Measurements from ENCODE around the gene TUBB.

The TUBB gene

DNA sequence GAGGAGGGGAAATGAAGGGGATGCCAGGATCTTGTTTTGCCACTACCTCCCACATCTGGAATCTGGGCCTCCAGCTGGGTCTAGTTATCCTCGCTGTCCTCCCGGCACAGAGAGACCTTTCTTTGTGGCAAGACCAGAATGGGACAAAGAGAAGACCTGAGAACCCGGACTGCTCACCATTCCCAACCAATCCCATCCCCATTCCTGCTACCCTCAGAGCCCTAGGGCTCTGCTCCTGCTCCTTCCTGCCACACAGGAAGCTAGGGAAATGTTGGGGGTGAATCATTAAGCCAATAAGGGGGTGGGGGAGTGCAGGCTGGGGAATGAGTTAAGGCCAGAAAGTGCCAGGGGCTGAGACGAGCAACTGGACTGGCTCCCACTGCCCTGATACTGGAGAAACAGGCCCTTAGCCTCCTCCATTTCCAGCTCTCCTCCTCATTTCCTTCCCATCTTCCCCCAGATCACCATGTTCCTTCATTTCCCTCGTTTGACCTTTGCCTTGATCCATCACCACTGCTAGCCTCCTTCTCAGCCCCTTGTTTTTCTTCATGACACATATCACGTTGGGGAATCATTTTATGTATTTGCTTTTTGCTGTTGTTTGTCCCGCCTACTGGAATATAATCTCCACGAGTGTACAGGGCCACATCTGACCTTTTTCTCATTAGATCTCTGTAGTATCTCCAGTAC, 28.8 kb downstream of the TUBB start:
- Histone ChIP-seq H3K4me2 (ENCODE audit: low read depth, low read length) (no peak overlapping the region), H3K4me1 (ENCODE audit: low read length) (no peaks in the 10 kb centered on the region), H3K27ac (ENCODE audit: low read length) (no peak overlapping the region), H3K27me3 (replicated peaks; ENCODE audit: insufficient read depth, low read length) (no peaks in the 10 kb centered on the region), H3K9me2 (replicated peaks; ENCODE audit: insufficient read depth, low read length) (no peaks in the 10 kb centered on the region), H3K4me3 (ENCODE audit: low read length) (no peak overlapping the region), H3K79me2 (ENCODE audit: low read length) (no peaks in the 10 kb centered on the region), H4K20me1 (ENCODE audit: insufficient read depth, low read length) (no peaks in the 10 kb centered on the region), H3K9ac (ENCODE audit: low read length) (no peak overlapping the region), H3K36me3 (replicated peaks; ENCODE audit: insufficient read depth, low read length) (no peaks in the 10 kb centered on the region), H3K9me3 (replicated peaks; ENCODE audit: insufficient read depth, low read length) (no peaks in the 10 kb centered on the region), H3F3A (ENCODE audit: insufficient read depth, low read length) (peaks cover 4% of the 10 kb centered on the region; the same call in 1 of the 2 replicates), H2AFZ (ENCODE audit: low read length) (no peak overlapping the region)
- DNase-seq = no peak
- TF ChIP-seq EZH2 (optimal IDR thresholded peaks at IDR 0.05; ENCODE audit: low read depth, low read length) = no peak
- TF ChIP-seq, protein P1, sequence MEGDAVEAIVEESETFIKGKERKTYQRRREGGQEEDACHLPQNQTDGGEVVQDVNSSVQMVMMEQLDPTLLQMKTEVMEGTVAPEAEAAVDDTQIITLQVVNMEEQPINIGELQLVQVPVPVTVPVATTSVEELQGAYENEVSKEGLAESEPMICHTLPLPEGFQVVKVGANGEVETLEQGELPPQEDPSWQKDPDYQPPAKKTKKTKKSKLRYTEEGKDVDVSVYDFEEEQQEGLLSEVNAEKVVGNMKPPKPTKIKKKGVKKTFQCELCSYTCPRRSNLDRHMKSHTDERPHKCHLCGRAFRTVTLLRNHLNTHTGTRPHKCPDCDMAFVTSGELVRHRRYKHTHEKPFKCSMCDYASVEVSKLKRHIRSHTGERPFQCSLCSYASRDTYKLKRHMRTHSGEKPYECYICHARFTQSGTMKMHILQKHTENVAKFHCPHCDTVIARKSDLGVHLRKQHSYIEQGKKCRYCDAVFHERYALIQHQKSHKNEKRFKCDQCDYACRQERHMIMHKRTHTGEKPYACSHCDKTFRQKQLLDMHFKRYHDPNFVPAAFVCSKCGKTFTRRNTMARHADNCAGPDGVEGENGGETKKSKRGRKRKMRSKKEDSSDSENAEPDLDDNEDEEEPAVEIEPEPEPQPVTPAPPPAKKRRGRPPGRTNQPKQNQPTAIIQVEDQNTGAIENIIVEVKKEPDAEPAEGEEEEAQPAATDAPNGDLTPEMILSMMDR (IDR thresholded peaks at IDR 0.05; ENCODE audit: low read length) = no peak
- TF ChIP-seq EZH2phosphoT487 (IDR thresholded peaks at IDR 0.05; ENCODE audit: low read length) = no peak

DNA sequence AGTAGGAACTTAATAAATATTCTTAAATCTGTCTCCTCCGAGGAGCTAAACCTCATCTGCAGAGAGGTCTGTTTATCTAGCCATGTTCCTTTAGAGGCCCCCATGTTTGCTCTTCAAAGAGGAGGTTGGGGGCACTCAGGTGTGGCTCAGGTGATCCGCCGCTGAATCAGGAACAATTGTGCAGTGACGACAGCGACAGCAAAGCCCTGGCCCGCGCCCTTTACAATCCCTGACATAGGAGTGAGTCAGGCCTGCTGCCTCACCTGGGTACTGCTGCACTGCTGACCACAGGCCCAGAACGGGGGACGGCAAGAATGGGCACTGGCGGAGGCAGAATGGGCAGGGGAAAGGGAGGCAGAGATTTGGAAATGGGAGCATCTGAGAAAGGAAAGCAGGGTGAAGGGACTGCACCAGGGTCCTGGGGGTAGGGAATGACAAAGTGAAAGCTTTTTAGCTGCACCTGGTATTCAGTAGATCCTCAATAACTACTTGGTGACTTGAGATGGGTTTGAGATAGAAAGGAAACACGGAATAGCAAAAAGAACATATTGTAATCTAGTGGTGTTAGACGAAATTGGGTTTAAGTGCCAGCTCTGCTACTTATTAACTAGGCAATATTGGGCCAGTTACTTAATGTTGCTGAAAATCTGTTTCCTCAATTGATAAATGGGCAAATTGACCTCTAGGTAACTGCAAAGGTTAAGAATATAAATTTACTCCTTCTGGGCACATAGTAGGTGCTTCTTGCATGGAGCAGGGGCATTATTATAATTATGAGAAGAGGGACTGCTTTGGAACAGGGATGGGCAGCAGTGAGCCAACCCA, 29.6 kb downstream of the TUBB start:
- Histone ChIP-seq H3K36me3 (replicated peaks; ENCODE audit: insufficient read depth, low read length) (no peaks in the 10 kb centered on the region), H4K20me1 (ENCODE audit: insufficient read depth, low read length) (no peaks in the 10 kb centered on the region), H3K4me3 (ENCODE audit: low read length) (no peak overlapping the region), H3K9me3 (replicated peaks; ENCODE audit: insufficient read depth, low read length) (no peaks in the 10 kb centered on the region), H3K9ac (ENCODE audit: low read length) (no peak overlapping the region), H3K27ac (ENCODE audit: low read length) (no peak overlapping the region), H3K4me1 (ENCODE audit: low read length) (no peaks in the 10 kb centered on the region), H3K4me2 (ENCODE audit: low read depth, low read length) (no peak overlapping the region), H3F3A (ENCODE audit: insufficient read depth, low read length) (no peaks in the 10 kb centered on the region), H3K9me2 (replicated peaks; ENCODE audit: insufficient read depth, low read length) (no peaks in the 10 kb centered on the region), H3K27me3 (replicated peaks; ENCODE audit: insufficient read depth, low read length) (no peaks in the 10 kb centered on the region; the same call in 1 of the 2 replicates), H2AFZ (ENCODE audit: low read length) (no peak overlapping the region), H3K79me2 (ENCODE audit: low read length) (no peaks in the 10 kb centered on the region)
- TF ChIP-seq EZH2 (optimal IDR thresholded peaks at IDR 0.05; ENCODE audit: low read depth, low read length) (no peak), EZH2phosphoT487 (IDR thresholded peaks at IDR 0.05; ENCODE audit: low read length) (no peak)
- TF ChIP-seq, protein P1 (IDR thresholded peaks at IDR 0.05; ENCODE audit: low read length) = no peak
- no peak for DNase-seq

DNA sequence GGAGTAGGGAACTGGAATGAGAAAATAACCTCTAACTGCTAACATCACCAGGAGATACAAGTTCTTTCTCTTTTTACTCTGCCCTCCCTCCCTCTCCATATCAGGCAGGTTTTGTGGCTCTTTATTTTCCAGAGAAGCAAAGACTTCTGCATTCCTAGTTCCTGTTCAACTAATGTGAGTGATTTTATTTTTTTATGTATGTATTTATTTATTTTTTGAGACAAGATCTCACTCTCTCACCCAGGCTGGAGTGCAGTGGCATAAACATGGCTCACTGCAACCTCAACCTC, 30.2 kb downstream of the TUBB start:
- Histone ChIP-seq H3K9me2 (replicated peaks; ENCODE audit: insufficient read depth, low read length) (no peaks in the 10 kb centered on the region), H4K20me1 (ENCODE audit: insufficient read depth, low read length) (no peaks in the 10 kb centered on the region), H3K4me1 (ENCODE audit: low read length) (no peaks in the 10 kb centered on the region), H3K79me2 (ENCODE audit: low read length) (no peaks in the 10 kb centered on the region), H3K27me3 (replicated peaks; ENCODE audit: insufficient read depth, low read length) (no peaks in the 10 kb centered on the region; the same call in 1 of the 2 replicates), H3K36me3 (replicated peaks; ENCODE audit: insufficient read depth, low read length) (no peaks in the 10 kb centered on the region), H3K4me3 (ENCODE audit: low read length) (no peak overlapping the region), H3F3A (ENCODE audit: insufficient read depth, low read length) (no peaks in the 10 kb centered on the region), H3K4me2 (ENCODE audit: low read depth, low read length) (no peak overlapping the region), H2AFZ (ENCODE audit: low read length) (no peak overlapping the region), H3K9me3 (replicated peaks; ENCODE audit: insufficient read depth, low read length) (no peaks in the 10 kb centered on the region), H3K27ac (ENCODE audit: low read length) (no peak overlapping the region), H3K9ac (ENCODE audit: low read length) (no peak overlapping the region)
- TF ChIP-seq EZH2phosphoT487 (IDR thresholded peaks at IDR 0.05; ENCODE audit: low read length) = no peak
- no peak for TF ChIP-seq EZH2 (optimal IDR thresholded peaks at IDR 0.05; ENCODE audit: low read depth, low read length)
- TF ChIP-seq, protein P1 (IDR thresholded peaks at IDR 0.05; ENCODE audit: low read length) = no peak
- no peak for DNase-seq
